Ovary (tissue), 9 donors: ENCODE results near the gene CDKL2. TPM values are rescaled to one million over a fixed set of nuclear protein-coding genes. Genes with fewer than 3 reads are reported as not detected.

ENCODE experiments used
- DNase-seq, 5 donors: peaks; one replicate each; pipeline ENCODE4 v3.0.0-alpha.2; 2019 to 2020
- H3K27ac ChIP-seq, 2 donors: fragments of 200-600 bp; one replicate each; pipeline versions ENCODE4 v1.5.1 to v1.8.0; 2019 to 2022
- H3K27me3 ChIP-seq: fragments of 200-600 bp; one replicate; pipeline ENCODE4 v1.8.0; 2022
- H3K36me3 ChIP-seq: fragments of 200-600 bp; sonication (generic); one replicate; pipeline ENCODE4 v1.5.1; 2019
- H3K4me1 ChIP-seq: one replicate; pipeline ENCODE4 v1.8.1; 2013; ENCODE audit warnings: mild to moderate bottlenecking, moderate library complexity; ENCODE audit not compliant: insufficient read depth
- H3K4me3 ChIP-seq: fragments of 200-600 bp; sonication (generic); one replicate; pipeline ENCODE4 v1.5.1; 2017
- H3K9me3 ChIP-seq, 2 donors: fragments of 200-600 bp in 1 of 2; sonication (generic) in 1 of 2; one replicate each; pipeline versions ENCODE4 v1.5.1 to v1.8.1; 2013 to 2019; ENCODE audit warnings: mild to moderate bottlenecking in 1 of 2, moderate library complexity in 1 of 2
- EP300 ChIP-seq: sonication (generic); formaldehyde crosslinking; IDR thresholded peaks from one replicate; pipeline ENCODE4 v1.6.1; 2017; ENCODE audit warnings: antibody characterized with exemption
- POLR2A ChIP-seq: fragments of 450-650 bp; IDR thresholded peaks from one replicate; pipeline ENCODE4 v1.6.1; 2017; ENCODE audit warnings: antibody characterized with exemption, mild to moderate bottlenecking, moderate library complexity
- WGBS, 3 donors: extraction: QIAGEN DNeasy Blood & Tissue Kit in 1 of 3; methylation state at CpG; one replicate each; pipeline versions ENCODE4 v1.1.5 to v1.1.7; 2013 to 2017; 5-methylcytosine and 5-hydroxymethylcytosine counted together
- intact Hi-C, 4 donors: fragments of 100-400 bp; cut with DNase I; formaldehyde crosslinking; loops; one replicate each; pipeline versions ENCODE4 v1.11.0 to v1.15.1; 2022 to 2023
- polyA plus RNA-seq, 2 donors: library from polyadenylated mRNA; stranded (reverse); fragments of 200-250 nt in 1 of 2; fragments of 350-450 nt in 1 of 2; fragmentation: Illumina TruSeq in 1 of 2; extraction: RNeasy Lipid Tissue Mini Kit (QIAGEN cat#74804) in 1 of 2; gene quantifications; one replicate each; pipeline ENCODE4 v1.2.3, GENCODE V29; 2013 to 2014
- total RNA-seq, 7 donors: library from RNA; depleted of rRNA in 2 of 7; stranded (reverse); fragments of >200 nt in 2 of 7; fragmentation: NEBNext Ultra II Directional in 3 of 7; extraction: Animal tissue kit (Norgen Biotek cat#: 25700) in 3 of 7; gene quantifications; one replicate each; pipeline versions ENCODE4 v1.1.0 to v1.2.4, GENCODE V29; 2016 to 2023
- TF ChIP-seq, protein P1 (sequence below), 3 donors: fragments of 450-650 bp in 2 of 3; fragments of 200-600 bp in 1 of 3; IDR thresholded peaks; one replicate each; pipeline versions ENCODE4 v1.5.1 to v1.8.0; 2016 to 2022; ENCODE audit warnings: antibody characterized with exemption in 3 of 3, mild to moderate bottlenecking in 1 of 3
- donor health status: DM: no; HTN: no; CAD: no; lungs with moderate emphysema.
- donor health status: DM: no; HTN: no; CAD: no.
- donor health status: Bipolar disorder and iron deficiency.
- donor health status: DM: yes; HTN: yes; CAD: no.
- donor health status: DM: no; HTN: no; CAD: no.
- donor health status: DM: yes; HTN: yes; CAD: no.

The CDKL2 gene
- total and polyA plus RNA-seq, 9 donors = 0.45 to 3.4 (median 1.4) TPM

DNA sequence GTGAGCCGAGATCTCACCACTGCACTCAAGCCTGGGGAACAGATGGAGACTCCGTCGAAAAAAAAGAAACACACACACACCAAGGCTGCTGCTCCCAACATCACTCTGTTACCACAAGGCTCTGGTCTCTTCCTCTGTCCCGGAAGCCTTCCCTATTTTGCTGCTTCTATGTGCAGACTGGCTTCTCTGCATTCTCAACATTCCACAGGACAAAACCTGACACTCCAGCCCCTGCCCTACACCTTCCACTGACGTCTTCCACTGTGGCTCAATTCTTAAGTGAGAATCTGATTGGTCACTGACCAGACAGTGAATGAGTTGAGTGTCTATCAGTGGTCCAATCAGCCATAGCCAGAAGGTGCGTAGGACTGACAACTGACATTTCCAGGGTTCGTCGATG lies 68.5 kb downstream of the CDKL2 start:
- Histone ChIP-seq H3K9me3 (no peaks in the 10 kb centered on the region), H3K27ac (no peak overlapping the region), H3K4me3 (no peak overlapping the region), H3K36me3 (no peaks in the 10 kb centered on the region), H3K27me3 (no peaks in the 10 kb centered on the region), H3K4me1 (no peaks in the 10 kb centered on the region)
- TF ChIP-seq, protein P1, sequence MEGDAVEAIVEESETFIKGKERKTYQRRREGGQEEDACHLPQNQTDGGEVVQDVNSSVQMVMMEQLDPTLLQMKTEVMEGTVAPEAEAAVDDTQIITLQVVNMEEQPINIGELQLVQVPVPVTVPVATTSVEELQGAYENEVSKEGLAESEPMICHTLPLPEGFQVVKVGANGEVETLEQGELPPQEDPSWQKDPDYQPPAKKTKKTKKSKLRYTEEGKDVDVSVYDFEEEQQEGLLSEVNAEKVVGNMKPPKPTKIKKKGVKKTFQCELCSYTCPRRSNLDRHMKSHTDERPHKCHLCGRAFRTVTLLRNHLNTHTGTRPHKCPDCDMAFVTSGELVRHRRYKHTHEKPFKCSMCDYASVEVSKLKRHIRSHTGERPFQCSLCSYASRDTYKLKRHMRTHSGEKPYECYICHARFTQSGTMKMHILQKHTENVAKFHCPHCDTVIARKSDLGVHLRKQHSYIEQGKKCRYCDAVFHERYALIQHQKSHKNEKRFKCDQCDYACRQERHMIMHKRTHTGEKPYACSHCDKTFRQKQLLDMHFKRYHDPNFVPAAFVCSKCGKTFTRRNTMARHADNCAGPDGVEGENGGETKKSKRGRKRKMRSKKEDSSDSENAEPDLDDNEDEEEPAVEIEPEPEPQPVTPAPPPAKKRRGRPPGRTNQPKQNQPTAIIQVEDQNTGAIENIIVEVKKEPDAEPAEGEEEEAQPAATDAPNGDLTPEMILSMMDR (IDR thresholded peaks at IDR 0.05) = no peak
- TF ChIP-seq POLR2A = no peak
- TF ChIP-seq EP300 = no peak
- no peak for DNase-seq
- intact Hi-C loops = no loop called here
- WGBS, 3 donors = 64 to 72% (median 70%) methylated on average over 8 of the region's 8 CpGs

DNA sequence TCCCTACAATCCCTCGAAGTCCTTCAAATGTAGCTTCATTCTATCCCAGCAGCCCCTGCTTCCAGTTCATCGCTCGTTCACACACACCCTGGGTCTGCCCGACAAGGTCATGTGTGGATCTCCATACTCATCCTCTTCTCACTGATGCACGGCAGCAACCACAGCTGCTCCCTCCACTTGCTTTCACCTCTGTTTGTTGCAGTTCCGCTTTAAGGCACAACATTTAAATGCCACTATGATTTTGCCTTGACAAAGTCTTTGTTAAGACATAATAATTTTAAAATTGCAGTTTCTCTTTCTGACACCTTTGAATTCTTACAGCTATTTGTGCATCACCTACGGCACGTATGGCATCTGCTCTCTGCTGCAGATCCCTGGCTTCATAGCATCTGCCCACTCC lies 72.6 kb downstream of the CDKL2 start:
- DNase-seq = no peak
- no peaks in the 10 kb centered on the region for H3K9me3 ChIP-seq
- WGBS, 3 donors = 81 to 85% (median 83%) methylated on average over 8 of the region's 8 CpGs
- TF ChIP-seq, protein P1 (IDR thresholded peaks at IDR 0.05) = no peak
- TF ChIP-seq EP300 (no peak), POLR2A (no peak)
- H3K4me3 ChIP-seq = no peak overlapping the region
- intact Hi-C loops = no loop called here
- no peaks in the 10 kb centered on the region for H3K4me1 ChIP-seq
- no peak overlapping the region for H3K27ac ChIP-seq
- H3K36me3 ChIP-seq = no peaks in the 10 kb centered on the region
- no peaks in the 10 kb centered on the region for H3K27me3 ChIP-seq

DNA sequence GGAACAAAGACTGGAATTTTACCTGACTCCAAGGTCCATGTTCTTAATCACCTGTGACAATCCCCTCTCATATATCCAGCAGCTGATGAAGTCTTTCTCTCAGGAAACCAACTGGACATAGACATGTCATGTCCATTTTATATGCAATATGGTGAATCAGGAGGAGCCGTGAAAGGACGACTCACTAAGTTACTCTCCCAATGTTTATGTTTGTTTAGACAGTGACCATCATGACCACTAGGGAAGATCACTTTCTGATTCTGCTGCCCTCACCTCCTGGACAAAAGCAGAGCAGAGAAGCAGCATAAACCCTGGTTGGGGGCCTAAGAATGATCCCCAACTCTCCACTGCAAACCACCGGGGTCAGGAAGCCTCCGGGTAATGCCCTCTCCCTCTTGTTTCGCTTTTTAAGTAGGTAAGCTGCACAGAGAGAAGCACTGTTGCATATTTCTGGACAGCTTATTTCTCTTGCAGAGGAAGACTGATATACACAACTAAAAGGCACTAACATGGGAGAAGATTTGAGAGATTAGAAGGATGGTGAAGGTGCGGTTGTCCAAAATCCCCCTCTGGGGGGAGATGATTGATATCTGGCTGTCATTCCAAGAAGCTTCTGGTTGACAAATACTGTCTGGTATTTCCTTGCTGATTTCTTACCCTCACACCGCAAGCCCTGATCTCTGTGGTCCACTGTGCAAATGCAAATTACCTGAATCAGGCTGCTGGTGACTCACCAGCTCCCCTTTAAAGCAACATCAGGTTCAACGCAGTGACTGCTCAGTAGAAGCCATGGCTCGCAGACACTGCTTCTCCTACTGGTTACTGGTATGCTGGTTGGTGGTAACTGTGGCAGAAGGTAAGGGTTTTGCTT lies 74.8 kb downstream of the CDKL2 start, which contains the start of gene ODAPH:
Gene ODAPH (plus strand): TSS at position 773 of the 871 bp plus-strand sequence. CDS start 17 bp downstream, at position 790.
- no peaks in the 10 kb centered on the region for H3K4me1 ChIP-seq
- no peaks in the 10 kb centered on the region for H3K27me3 ChIP-seq
- H3K4me3 ChIP-seq = no peak within 1 kb of the TSS
- H3K27ac ChIP-seq = no peak within 1 kb of the TSS
- WGBS, 3 donors = 60 to 70% (median 65%) methylated on average over 9 of the region's 9 CpGs
- intact Hi-C loops = no loop called here
- TF ChIP-seq EP300 (no peak), POLR2A (no peak)
- TF ChIP-seq, protein P1 (IDR thresholded peaks at IDR 0.05) = no peak
- H3K9me3 ChIP-seq = no peaks in the 10 kb centered on the region
- DNase-seq = no peak
- no peaks in the 10 kb centered on the region for H3K36me3 ChIP-seq

DNA sequence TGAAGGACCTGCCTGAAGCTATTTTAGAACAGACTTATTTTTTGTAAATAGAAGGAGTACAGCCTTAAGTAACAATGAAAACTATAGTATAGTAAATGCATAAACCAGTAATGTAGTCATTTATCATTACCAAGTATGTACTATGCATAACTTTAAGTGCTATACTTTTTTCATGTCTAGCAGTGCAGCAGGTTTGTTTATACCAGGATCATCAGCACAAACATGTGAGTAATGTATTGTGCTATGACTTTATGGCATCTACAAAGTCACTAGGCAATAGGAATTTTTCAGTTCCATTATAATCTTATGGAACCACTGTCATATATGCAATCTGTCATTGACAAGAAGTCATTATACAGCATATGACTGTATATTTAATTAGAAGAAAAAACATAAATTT lies 77.9 kb downstream of the CDKL2 start:
- no peaks in the 10 kb centered on the region for H3K36me3 ChIP-seq
- H3K27me3 ChIP-seq = no peaks in the 10 kb centered on the region
- H3K4me1 ChIP-seq = no peaks in the 10 kb centered on the region
- no peak for DNase-seq
- TF ChIP-seq, protein P1 (IDR thresholded peaks at IDR 0.05) = no peak
- TF ChIP-seq EP300 (no peak), POLR2A (no peak)
- H3K4me3 ChIP-seq = no peak overlapping the region
- intact Hi-C loops = no loop called here
- H3K9me3 ChIP-seq = no peaks in the 10 kb centered on the region
- no peak overlapping the region for H3K27ac ChIP-seq
